Limb (tissue), 2 donors: ENCODE data around the gene ANKRD33.

Source experiments
- DNase-seq, 2 donors: peaks; one replicate each; pipeline ENCODE4 v3.0.0-alpha.2; 2016; ENCODE audit errors: extremely low spot score in 2 of 2

Gene ANKRD33

DNA sequence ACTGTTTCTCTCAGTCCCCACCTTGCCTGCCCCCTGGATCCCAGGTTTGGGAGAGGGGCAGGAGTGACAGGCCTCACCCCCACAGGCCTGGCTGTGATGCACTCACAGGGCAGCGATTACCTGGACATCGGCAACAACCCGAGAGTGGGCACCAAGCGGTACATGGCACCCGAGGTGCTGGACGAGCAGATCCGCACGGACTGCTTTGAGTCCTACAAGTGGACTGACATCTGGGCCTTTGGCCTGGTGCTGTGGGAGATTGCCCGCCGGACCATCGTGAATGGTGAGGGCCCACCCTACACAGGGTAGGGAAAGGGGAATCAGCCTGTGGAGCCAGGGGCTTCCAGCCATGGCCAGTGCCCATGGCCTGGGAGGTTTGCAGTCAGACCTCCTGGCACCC lies 28.0 kb downstream of the ANKRD33 start:
- DNase-seq: no peak

DNA sequence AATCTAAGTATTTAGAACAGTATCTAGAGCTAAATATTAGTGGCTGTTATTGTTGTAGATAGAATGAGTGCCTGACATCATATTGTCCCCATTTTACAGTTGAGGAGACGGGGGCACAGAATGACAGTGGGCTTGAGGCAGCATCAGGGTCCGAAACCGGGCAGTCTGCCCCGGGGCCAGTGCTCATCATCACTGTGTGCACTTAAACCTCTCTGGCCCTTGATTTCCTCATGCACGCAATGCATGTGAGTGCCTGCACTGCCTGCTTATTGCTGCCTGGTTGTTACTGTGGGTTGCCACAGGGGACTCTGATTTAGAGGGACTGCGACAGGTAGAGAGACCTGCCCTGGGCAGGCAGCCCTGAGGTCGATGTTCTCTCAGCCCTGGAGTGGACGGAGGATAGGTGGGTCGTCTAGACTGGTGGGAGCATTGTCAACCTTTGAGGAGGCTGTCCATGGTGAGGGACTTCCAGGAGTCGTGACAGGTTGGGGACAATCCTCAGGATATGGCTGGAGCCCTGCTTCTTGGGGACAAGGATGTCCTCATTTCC lies 29.2 kb downstream of the ANKRD33 start:
- DNase-seq: no peak

DNA sequence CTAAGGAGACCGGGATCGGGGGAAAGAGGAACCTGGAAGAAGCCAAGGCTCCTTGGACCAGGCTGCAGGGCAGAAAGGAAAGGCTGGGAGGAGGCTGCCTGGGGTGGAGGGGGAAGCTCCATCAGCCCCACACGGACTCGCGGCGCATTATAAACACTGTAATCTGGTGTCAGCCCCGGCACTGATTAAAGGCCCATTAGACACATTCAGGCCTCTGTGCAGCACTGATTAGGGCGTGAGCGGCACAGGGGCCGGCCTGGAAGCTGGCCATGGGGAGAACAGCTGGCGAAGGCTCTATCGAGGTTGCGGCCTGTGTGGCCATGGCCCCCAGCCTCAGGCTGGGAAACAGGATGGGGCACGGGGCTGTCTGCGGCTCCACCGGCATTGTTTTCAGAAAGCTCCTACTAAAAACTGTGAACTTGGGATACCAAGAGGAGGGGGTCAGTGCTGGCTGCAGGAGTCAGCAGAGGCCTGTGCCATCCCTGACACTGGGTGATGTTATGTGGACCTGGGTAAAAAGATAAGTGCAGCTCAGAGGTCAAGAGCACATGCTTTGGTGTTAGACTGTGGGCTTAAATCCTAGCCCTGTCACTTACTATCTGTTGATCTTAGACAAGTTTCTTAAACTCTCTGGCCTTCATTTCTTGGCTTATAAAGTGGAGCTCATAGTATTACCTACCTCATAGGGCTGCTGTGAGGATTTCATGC lies 30.0 kb downstream of the ANKRD33 start:
- DNase-seq: no peak

DNA sequence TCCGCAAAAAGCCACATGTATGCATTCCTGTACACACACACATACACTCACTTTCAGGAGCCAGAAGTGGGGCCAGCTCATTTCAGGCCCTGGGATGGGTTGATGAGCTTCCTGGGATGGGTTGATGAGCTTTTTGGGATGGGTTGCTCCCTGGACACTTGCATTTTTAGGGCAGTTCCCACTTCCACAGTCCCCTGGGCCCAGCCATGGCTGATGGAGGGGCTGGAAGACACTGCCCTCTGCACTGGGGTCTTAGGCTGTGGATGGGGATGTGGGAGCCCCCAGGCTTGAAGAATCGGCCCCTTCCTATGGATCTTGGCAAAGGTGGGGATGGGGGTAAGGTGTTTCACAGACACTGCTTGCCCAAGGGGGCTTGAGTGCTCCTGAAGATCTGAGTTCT lies 32.1 kb downstream of the ANKRD33 start:
- no peak for DNase-seq

DNA sequence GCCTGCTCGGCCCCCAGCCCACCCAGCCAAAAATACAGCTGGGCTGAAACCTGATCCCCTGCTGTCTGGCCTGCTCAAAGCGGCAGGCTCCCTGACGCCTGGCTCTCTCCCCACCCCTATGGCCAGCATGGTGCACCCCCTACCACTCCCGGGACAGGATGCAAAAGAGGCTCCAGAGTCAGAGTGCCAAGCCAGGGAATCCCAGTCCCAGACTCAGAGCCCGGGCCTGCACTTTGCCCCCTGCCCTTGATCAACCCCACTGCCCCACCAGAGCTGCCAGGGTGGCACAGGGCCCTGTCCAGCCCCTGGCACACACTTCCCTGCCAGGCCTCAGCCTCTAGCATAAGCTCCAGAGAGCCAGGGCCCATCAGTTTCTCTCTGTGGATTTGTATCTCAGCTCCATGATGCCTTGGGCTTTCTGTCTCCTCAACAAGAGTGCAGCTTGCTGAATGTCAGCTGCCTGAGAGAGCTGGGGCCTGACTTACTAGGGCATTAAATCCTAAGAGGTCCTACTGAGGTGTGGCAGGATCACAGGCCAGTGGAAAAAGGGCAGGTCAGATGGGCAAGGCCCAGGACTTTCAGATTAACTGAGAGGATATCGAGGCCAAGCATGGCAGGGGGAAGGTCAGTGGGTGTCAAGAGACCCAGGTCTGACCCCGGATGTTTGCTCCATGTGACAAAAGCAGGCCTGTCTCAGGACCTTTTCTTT lies 33.3 kb downstream of the ANKRD33 start:
- DNase-seq: peak in 1 of 2 donors; percentile 64

DNA sequence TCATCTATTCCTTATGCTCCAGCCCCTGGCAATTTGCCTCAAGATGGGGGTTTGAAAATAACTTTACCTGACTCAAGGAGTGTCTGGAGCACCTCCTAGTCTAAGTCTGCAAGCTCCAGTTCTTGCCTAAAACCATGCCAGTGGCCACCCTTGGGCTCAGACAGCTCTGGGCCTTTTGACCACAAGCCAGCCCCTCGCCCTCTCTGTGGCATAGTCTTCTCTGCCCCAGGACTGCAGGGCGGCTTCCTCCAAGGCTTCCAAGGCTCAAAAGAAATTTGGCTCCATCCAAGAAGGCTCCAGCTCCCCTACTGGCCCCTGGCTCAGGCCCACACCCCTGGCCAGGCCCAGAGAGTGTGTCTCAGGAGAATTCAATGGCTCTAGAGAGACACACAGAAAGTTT lies 34.2 kb downstream of the ANKRD33 start:
- no peak for DNase-seq

DNA sequence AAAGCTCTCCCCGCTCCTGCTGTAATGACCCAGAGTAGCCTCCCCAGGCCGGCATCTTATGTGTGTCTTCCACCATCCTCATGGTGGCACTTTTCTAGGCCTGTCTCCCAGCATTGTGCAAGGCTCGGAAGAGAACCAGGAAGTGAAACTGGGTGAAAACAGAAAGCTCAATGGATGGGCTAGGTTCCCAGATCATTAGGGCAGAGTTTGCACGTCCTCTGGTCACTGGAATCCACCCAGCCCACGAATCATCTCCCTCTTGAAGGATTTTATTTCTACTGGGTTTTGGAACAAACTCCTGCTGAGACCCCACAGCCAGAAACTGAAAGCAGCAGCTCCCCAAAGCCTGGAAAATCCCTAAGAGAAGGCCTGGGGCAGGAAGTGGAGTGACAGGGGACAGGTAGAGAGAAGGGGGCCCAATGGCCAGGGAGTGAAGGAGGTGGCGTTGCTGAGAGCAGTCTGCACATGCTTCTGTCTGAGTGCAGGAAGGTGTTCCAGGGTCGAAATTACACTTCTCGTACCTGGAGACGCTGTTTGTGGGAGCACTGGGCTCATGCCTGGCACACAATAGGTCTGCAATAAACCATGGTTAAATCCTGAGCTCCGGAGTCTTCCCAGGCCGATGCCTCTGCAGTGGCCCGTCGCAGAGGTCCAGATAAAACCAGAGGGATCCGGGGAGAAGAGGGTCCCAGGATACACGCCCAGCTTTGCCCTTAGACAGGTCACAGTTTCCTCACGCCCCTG lies 35.0 kb downstream of the ANKRD33 start:
- no peak for DNase-seq

DNA sequence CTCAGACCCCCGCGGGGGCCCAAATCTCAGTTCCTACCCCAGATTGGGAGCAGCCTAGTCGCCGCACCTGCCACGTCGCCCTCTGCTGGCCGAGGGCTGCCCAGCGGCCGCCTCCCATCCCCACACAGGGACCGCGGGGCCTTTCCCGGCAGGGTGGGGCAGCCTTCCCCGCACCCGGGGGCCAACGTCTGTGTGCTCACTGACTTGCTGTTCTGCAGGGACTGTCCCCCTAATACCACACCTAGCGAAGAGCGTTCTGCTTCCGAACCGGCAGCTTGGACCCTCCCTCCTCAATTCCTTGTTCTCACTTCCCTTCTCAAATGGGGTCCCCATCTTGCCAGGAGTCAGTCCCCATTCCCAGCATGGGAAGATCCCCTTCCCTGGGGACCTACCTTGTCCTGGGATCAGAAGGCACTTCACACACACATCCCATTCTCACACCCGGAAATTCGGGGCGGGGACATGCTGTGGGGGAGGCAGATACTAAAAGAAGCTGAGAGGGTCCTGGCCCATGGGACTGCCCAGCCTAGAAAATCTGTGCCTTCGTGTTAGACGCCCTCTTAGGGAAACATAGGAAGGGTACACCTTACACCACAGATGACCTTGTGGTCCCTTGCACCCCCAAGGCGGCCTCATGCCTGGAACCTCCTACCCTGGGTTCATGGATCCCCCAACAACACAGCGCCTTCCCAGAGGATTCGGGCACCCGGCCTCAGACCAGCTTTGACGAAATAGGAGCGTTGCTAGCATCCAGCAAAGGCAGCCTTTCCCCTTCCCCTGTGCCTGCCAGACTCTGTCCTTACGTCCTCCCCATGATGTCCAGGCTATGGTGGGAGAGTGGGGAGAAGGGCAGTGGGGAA lies 35.8 kb downstream of the ANKRD33 start:
- peak in 1 of 2 donors; percentile 72 for DNase-seq

DNA sequence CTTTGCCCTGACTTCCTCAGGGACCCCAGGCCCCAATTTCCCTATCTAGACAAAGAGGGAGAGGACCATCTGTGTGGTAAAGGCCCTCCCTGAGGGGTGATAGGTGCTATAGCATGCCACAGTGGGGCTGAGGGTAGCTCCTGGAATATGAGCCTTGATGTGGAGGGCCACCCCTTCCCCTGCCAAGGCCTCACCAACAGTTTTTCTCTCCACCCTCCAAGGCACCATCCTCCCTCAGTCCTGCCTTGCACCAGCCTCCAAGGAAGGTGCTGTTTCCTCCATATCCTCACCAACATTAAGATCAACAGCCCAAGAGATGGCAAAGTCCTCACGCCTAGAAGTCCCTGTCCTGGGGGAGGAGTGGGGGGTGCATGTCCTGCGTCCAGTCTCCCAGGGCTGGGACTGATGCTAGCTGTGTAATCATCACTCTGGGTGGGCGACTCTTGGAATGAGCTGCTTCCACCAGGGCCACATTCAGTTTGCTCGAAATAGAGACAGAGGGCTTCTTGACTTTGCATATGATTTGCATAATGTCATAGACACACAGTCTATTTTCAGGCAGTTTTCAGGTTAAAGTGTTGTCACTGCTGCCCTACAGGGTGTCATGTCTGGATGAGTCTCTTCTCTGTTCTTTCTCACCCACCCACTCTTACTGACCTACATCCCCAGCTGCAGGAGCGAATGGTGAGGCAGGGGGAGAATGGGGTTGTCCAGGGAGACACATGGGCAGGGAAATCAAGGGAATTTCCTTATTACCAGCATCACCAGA lies 36.8 kb downstream of the ANKRD33 start:
- DNase-seq: no peak

DNA sequence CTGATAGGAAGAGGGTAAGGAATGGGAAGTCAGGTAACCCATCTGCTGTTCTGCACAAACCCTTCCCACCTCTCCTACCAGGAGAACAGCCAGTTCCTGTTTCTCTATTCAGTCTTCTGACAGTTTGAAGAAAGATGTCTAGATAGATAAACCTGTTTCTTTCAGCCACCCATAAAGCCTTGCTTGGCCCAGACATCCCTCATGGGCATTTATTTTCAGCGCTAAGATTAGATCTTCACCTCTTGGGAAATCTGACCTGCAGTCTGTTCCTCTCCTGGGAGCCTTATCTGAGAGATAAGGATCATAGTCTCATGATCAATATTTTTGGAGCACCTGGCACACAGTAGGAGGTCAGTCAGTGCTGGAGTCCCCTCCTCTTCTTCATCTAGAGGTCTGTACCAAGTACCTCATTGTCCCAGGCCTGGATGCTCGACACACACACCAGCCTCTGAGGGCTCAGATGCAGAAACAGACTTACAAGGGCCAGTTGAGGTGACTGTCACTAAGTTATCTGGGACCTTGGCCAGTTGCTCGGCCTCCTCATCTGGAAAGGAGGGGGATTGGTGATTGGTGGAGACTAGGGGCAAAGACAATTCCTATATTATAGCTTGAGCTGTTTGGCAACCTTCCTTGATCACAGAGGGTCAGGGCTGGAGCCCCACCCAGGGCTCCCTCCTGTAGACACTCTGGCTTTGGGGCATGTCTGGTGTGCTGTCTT lies 37.6 kb downstream of the ANKRD33 start:
- no peak for DNase-seq

DNA sequence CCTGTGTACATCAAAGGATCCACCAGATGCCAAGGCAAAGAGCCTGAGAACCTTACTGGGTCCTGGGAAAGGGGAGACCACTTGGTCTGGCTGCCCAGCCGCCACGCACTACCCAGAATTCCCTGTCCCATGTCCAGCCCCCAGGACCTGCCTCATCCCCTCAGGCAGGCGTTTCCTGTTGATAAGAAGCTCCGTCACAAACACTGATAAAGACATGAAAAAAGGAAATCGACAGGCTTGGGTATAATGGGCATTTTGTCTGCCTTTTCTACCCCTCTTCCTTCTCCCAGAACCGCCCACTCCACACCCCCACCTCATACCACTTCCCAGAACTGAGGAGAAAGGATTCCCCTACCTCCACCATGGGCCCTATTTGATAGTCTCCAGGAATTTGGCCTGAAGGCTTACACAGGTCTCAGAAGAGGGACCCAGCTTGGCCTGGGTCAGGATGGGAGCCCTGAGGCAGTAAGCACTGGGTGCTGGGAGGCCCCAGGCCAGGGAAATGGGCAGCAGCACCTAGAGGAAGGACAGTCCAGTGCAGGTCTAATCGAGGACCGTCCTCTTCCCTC lies 38.2 kb downstream of the ANKRD33 start:
- peak in 1 of 2 donors; percentile 20 for DNase-seq

DNA sequence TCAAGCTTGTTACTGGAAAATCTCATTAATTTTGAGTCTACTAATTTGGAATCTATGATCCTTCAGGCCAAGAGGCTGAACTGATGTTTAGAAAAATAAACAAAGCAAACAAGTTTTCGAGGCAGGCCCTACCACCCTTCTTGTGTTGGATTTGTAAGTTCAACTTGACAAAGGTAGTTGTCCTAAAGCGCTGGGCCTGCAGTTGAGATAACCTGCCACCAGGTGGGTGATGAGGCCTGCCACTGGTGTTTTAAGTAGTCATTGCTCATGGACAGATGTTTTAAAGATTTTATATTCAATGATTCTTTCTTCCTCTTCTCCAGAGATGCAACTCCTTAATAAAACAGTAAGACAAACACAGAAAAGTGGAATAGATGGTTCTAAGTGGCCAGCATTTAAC lies 38.8 kb downstream of the ANKRD33 start:
- peak in 1 of 2 donors; percentile 1 for DNase-seq

DNA sequence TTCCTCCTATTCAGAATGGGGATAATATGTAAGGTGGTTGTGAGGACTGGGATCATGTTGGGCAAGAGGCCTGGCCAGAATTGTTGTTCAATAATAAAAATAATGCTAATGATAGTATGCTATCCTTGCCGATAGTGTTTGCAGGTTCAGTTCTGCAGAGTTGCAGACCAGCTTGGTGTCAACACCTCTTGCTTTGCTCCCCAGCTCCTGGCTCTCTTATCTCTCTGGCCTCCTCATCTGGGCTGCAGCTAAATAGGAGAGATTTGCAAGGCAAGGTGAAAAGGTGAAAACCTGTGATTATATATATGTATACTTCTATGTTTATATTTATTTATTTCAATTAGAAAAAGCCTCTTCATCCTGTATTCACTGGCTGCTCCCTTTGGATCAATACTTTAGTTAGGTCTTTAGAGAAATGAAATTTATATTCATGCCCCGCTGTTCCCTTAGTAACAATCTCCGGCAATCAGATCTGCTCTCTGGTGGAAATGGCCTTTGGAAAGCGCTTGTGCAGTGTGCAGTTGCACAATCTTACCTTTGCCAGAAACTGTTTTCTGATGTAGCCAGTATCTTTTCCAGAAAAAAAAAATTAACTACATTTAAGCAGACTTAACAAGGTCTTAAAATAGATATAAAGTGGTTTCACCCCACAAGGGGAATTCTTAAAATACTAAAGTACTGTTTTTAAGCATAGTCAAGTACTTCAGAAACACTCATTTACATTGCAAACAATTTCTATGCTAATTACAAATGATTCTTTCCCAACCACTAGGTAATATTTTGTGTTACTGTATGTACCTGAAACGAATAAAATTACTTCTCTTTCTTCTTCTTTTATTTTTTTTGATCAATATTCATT lies 44.5 kb downstream of the ANKRD33 start:
- DNase-seq: no peak

DNA sequence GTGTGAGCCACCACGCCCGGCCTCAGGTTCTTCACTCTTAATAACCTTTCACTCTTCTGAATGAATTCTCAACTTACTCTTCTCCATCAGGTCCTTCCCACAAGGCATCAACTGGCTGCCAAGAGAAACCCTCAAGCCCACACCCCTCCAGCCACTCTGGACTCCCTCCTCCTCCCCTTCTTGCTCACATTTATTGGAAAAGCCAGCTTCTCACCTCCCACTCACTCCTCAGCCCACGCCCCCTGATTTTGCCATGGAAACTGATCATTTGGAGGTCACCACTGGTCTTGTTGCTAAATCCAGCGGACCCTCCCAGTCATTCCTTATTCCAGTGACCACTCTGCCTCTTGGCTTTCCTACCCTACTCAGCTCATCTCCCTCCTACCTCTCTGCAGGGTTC lies 46.2 kb downstream of the ANKRD33 start:
- DNase-seq: no peak

DNA sequence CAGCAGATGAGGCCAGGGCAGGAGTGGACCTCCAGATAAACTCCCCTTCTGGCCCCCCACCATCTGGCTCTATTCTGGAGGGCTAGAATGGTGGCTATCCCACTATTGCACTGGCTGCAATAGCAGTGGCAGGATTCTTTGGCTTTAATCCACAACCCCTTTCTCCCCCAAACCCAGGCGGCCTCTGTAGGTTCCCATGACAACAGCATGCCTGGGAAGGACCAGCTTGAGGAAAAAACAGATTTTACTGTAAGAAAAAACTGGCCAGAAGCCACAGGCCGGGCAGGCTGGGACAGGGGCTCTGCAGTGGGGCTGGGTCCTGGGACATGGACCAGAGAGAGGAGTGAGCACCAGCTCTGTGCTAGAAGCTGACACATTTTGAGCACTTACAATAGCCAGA lies 50.0 kb downstream of the ANKRD33 start:
- DNase-seq: peak in 1 of 2 donors; percentile 61

DNA sequence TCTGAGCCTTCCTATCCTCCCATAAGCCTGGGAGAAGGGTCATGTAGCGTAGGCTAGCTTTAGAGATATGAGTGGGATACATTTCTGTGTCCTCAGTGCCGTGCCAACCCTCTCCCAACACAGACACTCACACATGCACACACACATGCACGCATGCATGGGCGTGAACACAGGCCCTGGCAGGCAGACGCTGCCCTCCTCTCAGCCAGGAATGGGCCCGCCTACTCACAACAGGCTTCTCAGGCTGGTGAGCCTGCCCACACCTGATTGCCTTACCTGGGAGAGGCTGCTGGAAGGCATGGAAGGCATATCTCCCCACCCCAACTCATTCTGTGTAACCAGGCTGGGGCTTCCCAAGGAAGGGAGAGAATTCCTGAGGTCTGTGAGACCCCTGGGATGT lies 50.8 kb downstream of the ANKRD33 start:
- no peak for DNase-seq

DNA sequence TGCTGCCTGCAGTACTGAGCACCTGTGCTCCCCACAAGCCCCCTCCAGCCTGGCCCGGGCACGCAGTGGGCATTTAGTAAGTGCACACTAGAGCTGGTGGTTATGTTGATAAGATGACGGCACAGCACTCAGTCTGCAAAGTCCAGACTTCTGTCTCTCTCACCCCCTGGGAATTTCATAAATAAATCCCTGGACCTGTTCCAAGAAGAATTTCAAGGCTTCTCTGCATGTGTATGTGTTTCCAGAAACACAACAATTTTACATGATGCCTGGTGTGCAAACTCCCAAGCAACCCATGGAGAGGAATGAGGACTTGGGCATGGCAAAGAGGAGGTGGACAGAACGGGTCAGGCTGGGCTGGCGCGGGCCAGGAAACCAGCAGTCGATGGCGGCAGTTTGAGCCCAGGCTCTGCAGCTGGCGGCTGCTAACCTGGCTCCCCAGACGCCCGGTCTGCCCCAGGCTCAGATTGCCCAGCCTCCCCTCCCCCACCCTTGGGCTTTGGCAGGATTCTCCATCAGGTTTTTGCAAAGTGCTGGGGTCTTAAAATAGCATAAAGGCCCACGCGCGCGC lies 53.2 kb downstream of the ANKRD33 start:
- DNase-seq: peak in 1 of 2 donors; percentile 70
